IMR-90 (cell line): ENCODE data around the gene ANKRD63. TPM values are rescaled to one million over a fixed set of nuclear protein-coding genes. Genes with fewer than 3 reads are reported as not detected.

Experiments used
- ATAC-seq: fragments of 200-7000 bp; cut with Tn5 transposase; 2 replicates; pipeline ENCODE4 v1.9.1; 2020; ENCODE audit warnings: low read depth, mild to moderate bottlenecking, moderate library complexity
- BruUV-seq: library from RNA; stranded (reverse); fragments of 400-500 nt; replicated peaks from 2 replicates; lab custom pipeline; 2021; lab: Mats Ljungman, UMichigan
- CTCF ChIA-PET: fragments of 300-600 bp; formaldehyde crosslinking; extraction: SDS; loops from one replicate; lab custom pipeline; 2021; ENCODE audit warnings: antibody characterized with exemption; lab: Yijun Ruan, JAX
- POLR2A ChIA-PET: fragments of 300-600 bp; sonication (Branson Sonifier 250); formaldehyde crosslinking; loops from one replicate; lab custom pipeline; 2022; ENCODE audit warnings: antibody characterized with exemption; ENCODE audit not compliant: unreplicated experiment; lab: Charles Lee
- DNase-seq: peaks from one replicate; pipeline ENCODE4 v3.0.0; 2013
- H2AFZ ChIP-seq: replicated peaks from 2 replicates; pipeline ENCODE3; 2013; ENCODE audit warnings: low read length, mild to moderate bottlenecking; ENCODE audit not compliant: poor library complexity
- H2AK5ac ChIP-seq: 2 replicates; pipeline ENCODE4 v1.6.1; 2013; ENCODE audit warnings: low read depth, low read length, inconsistent platforms
- H2AK9ac ChIP-seq: replicated peaks from 2 replicates; pipeline ENCODE3; 2013; ENCODE audit warnings: mild to moderate bottlenecking, low read depth, low read length, moderate library complexity; ENCODE audit not compliant: poor library complexity
- H2BK120ac ChIP-seq: 2 replicates; pipeline ENCODE4 v1.6.1; 2013; ENCODE audit warnings: low read depth, low read length, inconsistent platforms
- H2BK15ac ChIP-seq: 3 replicates; pipeline ENCODE4 v1.6.1; 2013; ENCODE audit warnings: low read depth, low read length, inconsistent platforms
- H2BK20ac ChIP-seq: 2 replicates; pipeline ENCODE4 v1.6.1; 2013; ENCODE audit warnings: low read depth, mild to moderate bottlenecking, inconsistent platforms, low read length, moderate library complexity
- H2BK5ac ChIP-seq: 2 replicates; pipeline ENCODE4 v1.6.1; 2013; ENCODE audit warnings: mild to moderate bottlenecking, low read depth, low read length, inconsistent platforms; ENCODE audit not compliant: poor library complexity, severe bottlenecking
- H3K14ac ChIP-seq: replicated peaks from 2 replicates; pipeline ENCODE4 v1.6.1; 2013; ENCODE audit warnings: low read depth, low read length, inconsistent platforms
- H3K18ac ChIP-seq: 2 replicates; pipeline ENCODE4 v1.6.1; 2013; ENCODE audit warnings: low read depth, low read length, control low read depth
- H3K23ac ChIP-seq: 2 replicates; pipeline ENCODE4 v1.6.1; 2013; ENCODE audit warnings: low read depth, low read length, inconsistent platforms
- H3K27ac ChIP-seq: 2 replicates; pipeline ENCODE4 v1.5.1; 2013; ENCODE audit warnings: mild to moderate bottlenecking, control low read depth, low read length; ENCODE audit not compliant: insufficient read depth
- H3K27me3 ChIP-seq: 2 replicates; pipeline ENCODE4 v1.6.1; 2013; ENCODE audit warnings: low read length; ENCODE audit not compliant: control insufficient read depth, insufficient read depth
- H3K36me3 ChIP-seq: 2 replicates; pipeline ENCODE4 v1.6.1; 2013; ENCODE audit warnings: low read length, mixed read lengths; ENCODE audit not compliant: control insufficient read depth, insufficient read depth
- H3K4ac ChIP-seq: 2 replicates; pipeline ENCODE4 v1.6.1; 2013; ENCODE audit warnings: low read depth, low read length, inconsistent platforms
- H3K4me1 ChIP-seq: 2 replicates; pipeline ENCODE4 v1.6.1; 2013; ENCODE audit warnings: low read length, mixed read lengths; ENCODE audit not compliant: control insufficient read depth, insufficient read depth
- H3K4me2 ChIP-seq: 2 replicates; pipeline ENCODE4 v1.6.1; 2013; ENCODE audit warnings: low read depth, mild to moderate bottlenecking, control low read depth, low read length, moderate library complexity
- H3K4me3 ChIP-seq: 2 replicates; pipeline ENCODE4 v1.5.1; 2013; ENCODE audit warnings: low read depth, mild to moderate bottlenecking, control low read depth, low read length, moderate library complexity; ENCODE audit not compliant: insufficient read depth
- H3K56ac ChIP-seq: 2 replicates; pipeline ENCODE4 v1.6.1; 2013; ENCODE audit warnings: low read length, inconsistent platforms; ENCODE audit not compliant: insufficient read depth; ENCODE audit errors: extremely low read depth
- H3K79me1 ChIP-seq, 2 experiments: 2 replicates each; pipeline ENCODE4 v1.6.1; 2013; ENCODE audit warnings: low read length in 2 of 2, inconsistent platforms in 1 of 2, low read depth in 1 of 2
- H3K9ac ChIP-seq: 2 replicates; pipeline ENCODE4 v1.6.1; 2013; ENCODE audit warnings: low read depth, low read length, control low read depth
- H3K9me1 ChIP-seq: 2 replicates; pipeline ENCODE4 v1.6.1; 2013; ENCODE audit warnings: low read length, inconsistent platforms; ENCODE audit not compliant: insufficient read depth
- H3K9me3 ChIP-seq: 2 replicates; pipeline ENCODE4 v1.6.1; 2013; ENCODE audit warnings: low read length; ENCODE audit not compliant: control insufficient read depth, insufficient read depth
- H4K20me1 ChIP-seq: 2 replicates; pipeline ENCODE4 v1.6.1; 2013; ENCODE audit warnings: low read length, inconsistent platforms; ENCODE audit not compliant: insufficient read depth
- H4K5ac ChIP-seq: 2 replicates; pipeline ENCODE4 v1.6.1; 2013; ENCODE audit warnings: mild to moderate bottlenecking, low read depth, low read length, control low read depth
- H4K8ac ChIP-seq, 2 experiments: 2 replicates each; pipeline ENCODE4 v1.6.1; 2013; ENCODE audit warnings: low read depth in 2 of 2, low read length in 2 of 2, control low read depth in 1 of 2, inconsistent platforms in 1 of 2
- H4K91ac ChIP-seq: 2 replicates; pipeline ENCODE4 v1.6.1; 2013; ENCODE audit warnings: low read depth, low read length, inconsistent platforms; ENCODE audit not compliant: insufficient read depth
- BHLHE40 ChIP-seq: fragments of 150-350 bp; IDR thresholded peaks from 2 replicates; pipeline ENCODE4 v1.6.1; 2016; ENCODE audit warnings: mild to moderate bottlenecking, low read depth, low read length
- CEBPB ChIP-seq: IDR thresholded peaks from 2 replicates; pipeline ENCODE4 v1.6.1; 2012; ENCODE audit warnings: low read depth, low read length, improper control_type of control experiment
- CHD1 ChIP-seq: IDR thresholded peaks from 2 replicates; pipeline ENCODE4 v1.6.1; 2012; ENCODE audit warnings: low read depth, low read length, improper control_type of control experiment
- FOS ChIP-seq: fragments of 150-350 bp; IDR thresholded peaks from 2 replicates; pipeline ENCODE4 v1.6.1; 2016; ENCODE audit warnings: low read depth, low read length
- MAFK ChIP-seq: IDR thresholded peaks from 2 replicates; pipeline ENCODE4 v1.6.1; 2012; ENCODE audit warnings: low read depth, low read length, improper control_type of control experiment
- MAZ ChIP-seq: IDR thresholded peaks from 2 replicates; pipeline ENCODE4 v1.6.1; 2012; ENCODE audit warnings: low read depth, mild to moderate bottlenecking, low read length, improper control_type of control experiment, moderate library complexity, borderline replicate concordance
- MXI1 ChIP-seq: IDR thresholded peaks from 2 replicates; pipeline ENCODE4 v1.6.1; 2012; ENCODE audit warnings: low read depth, mild to moderate bottlenecking, low read length, moderate library complexity, borderline replicate concordance
- NFE2L2 ChIP-seq: fragments of 150-350 bp; IDR thresholded peaks from 2 replicates; pipeline ENCODE4 v1.6.1; 2016; ENCODE audit warnings: low read depth, mild to moderate bottlenecking, low read length
- POLR2A ChIP-seq: IDR thresholded peaks from 2 replicates; pipeline ENCODE4 v1.6.1; 2012; ENCODE audit warnings: mild to moderate bottlenecking, low read depth, low read length
- RAD21 ChIP-seq: IDR thresholded peaks from 2 replicates; pipeline ENCODE4 v1.6.1; 2012; ENCODE audit warnings: low read length, improper control_type of control experiment
- RFX5 ChIP-seq: IDR thresholded peaks from 2 replicates; pipeline ENCODE4 v1.8.0; 2012; ENCODE audit warnings: low read depth, mild to moderate bottlenecking, low read length, moderate library complexity
- SMC3 ChIP-seq: fragments of 150-350 bp; IDR thresholded peaks from 2 replicates; pipeline ENCODE4 v1.6.1; 2016; ENCODE audit warnings: low read depth, mild to moderate bottlenecking, antibody characterized with exemption, low read length, moderate library complexity
- WGBS, 2 experiments: methylation state at CpG; one replicate each; pipeline versions ENCODE4 v1.1.5 to v1.1.7; 2013; ENCODE audit warnings: missing lambda C conversion rate in 2 of 2; ENCODE audit not compliant: insufficient read length in 1 of 2; ENCODE audit errors: extremely low coverage in 2 of 2; 5-methylcytosine and 5-hydroxymethylcytosine counted together
- dilution Hi-C: fragments of 300-500 bp; cut with HindIII; formaldehyde crosslinking; loops from one replicate; pipeline ENCODE4 v1.14.3; 2018; ENCODE audit warnings: low sequenced_read_pairs; ENCODE audit not compliant: unreplicated experiment
- in situ Hi-C: fragments of 300-500 bp; cut with MboI; formaldehyde crosslinking; loops from 3 replicates; pipeline ENCODE4 v1.14.3; 2019; ENCODE audit warnings: low sequenced_read_pairs, inconsistent platforms, mixed read lengths
- intact Hi-C: fragments of 100-400 bp; cut with micrococcal nuclease; formaldehyde crosslinking; loops from 2 replicates; pipeline ENCODE4 v1.10.0; 2022
- polyA plus RNA-seq, 3 experiments: library from polyadenylated mRNA; depleted of rRNA; stranded (reverse); fragments of >200 nt; gene quantifications; 2 replicates each; pipeline ENCODE4 v1.2.3, GENCODE V29; 2012; ENCODE audit warnings: low replicate concordance in 1 of 3
- total RNA-seq: library from RNA; depleted of rRNA; stranded (reverse); fragments of >200 nt; gene quantifications from 2 replicates; pipeline ENCODE4 v1.2.3, GENCODE V29; 2012
- TF ChIP-seq, protein P1 (sequence below): fragments of 150-350 bp; IDR thresholded peaks from 2 replicates; pipeline ENCODE4 v1.6.1; 2017; ENCODE audit warnings: mild to moderate bottlenecking, antibody characterized with exemption, low read length, low read depth

The ANKRD63 gene
- total and polyA plus RNA-seq, 2 of the 4 experiments (the other 2 are of a cell fraction): not detected

DNA sequence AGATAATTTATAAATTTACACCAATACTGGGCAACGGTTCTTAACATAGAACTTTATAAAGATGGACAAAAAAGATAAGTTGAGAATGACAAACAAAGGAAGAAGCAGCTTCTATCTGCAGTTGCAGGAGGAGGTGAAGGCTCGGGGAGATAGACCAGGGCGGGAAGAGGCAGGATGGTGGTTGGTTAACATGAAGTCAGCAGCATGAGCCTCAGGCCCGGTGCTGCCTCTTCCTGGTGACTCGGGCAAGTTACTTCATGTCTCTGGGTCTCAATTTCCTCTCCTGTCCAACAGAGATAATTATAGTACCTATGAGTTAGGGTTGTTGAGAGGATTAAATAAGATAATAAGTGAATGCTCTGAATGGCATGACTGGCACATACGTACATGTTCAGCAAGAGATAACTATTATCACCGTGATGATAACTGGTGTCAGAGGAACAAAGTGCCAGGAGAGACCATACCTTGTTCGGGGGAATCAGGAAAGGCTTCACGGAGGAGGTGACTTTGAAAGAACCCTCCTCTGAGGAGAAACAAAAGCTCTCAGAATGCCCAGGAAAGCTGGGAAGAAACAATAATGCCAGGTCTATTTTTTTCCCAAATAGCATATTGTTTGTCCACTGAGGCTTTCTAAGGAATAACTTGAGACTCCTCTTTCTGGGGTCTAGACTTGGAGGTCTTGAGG lies 39.6 kb downstream of the ANKRD63 start:
- Histone ChIP-seq H3K27me3 (peaks cover 36% of the 10 kb centered on the region), H3K23ac (no peak overlapping the region), H2BK15ac (no peak overlapping the region), H3K27ac (no peak overlapping the region), H4K20me1 (no peaks in the 10 kb centered on the region), H4K91ac (no peak overlapping the region), H3K9me3 (no peaks in the 10 kb centered on the region), H2AK5ac (no peak overlapping the region), H2BK20ac (no peak overlapping the region), H3K56ac (no peak overlapping the region), H2BK120ac (no peak overlapping the region), H2BK5ac (no peak overlapping the region), H4K8ac (no peak overlapping the region), H3K4me2 (no peak overlapping the region), H3K4ac (no peak overlapping the region), H3K14ac (no peak overlapping the region), H3K4me3 (no peak overlapping the region), H3K4me1 (peaks cover 3% of the 10 kb centered on the region; the same call in 1 of the 2 replicates), H3K36me3 (no peaks in the 10 kb centered on the region), H3K9me1 (no peaks in the 10 kb centered on the region), H3K18ac (no peak overlapping the region), H3K9ac (no peak overlapping the region), H4K5ac (no peak overlapping the region), H2AK9ac (peak overlapping the region; percentile 55), H3K79me1 (no peaks in the 10 kb centered on the region), H2AFZ (no peak overlapping the region)
- dilution Hi-C loops: no loop called here
- intact Hi-C loops: no loop called here
- DNase-seq (no peak), ATAC-seq (no peak)
- ChIA-PET CTCF (no interaction called here), POLR2A (no interaction called here)
- no TSS peak for BruUV-seq
- 83% methylated on average over 3 of the region's 9 CpGs; no CpG with 5 or more reads in 1 of the 2 experiments for WGBS, 2 experiments
- TF ChIP-seq RFX5 (no peak), FOS (no peak), MAFK (no peak), MXI1 (no peak), CHD1 (no peak), CEBPB (no peak), POLR2A (no peak), RAD21 (no peak), NFE2L2 (no peak), BHLHE40 (no peak), MAZ (no peak), SMC3 (no peak)
- TF ChIP-seq, protein P1, sequence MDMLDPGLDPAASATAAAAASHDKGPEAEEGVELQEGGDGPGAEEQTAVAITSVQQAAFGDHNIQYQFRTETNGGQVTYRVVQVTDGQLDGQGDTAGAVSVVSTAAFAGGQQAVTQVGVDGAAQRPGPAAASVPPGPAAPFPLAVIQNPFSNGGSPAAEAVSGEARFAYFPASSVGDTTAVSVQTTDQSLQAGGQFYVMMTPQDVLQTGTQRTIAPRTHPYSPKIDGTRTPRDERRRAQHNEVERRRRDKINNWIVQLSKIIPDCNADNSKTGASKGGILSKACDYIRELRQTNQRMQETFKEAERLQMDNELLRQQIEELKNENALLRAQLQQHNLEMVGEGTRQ: no peak
- in situ Hi-C loops: no loop called here
